ENCODE results near the gene ENOPH1. TPM values are rescaled to one million over a fixed set of nuclear protein-coding genes. Genes with fewer than 3 reads are reported as not detected.

Gene ENOPH1
- 35.4 and 38.4 TPM in 2 replicates for total RNA-seq

- peak within 1 kb of the TSS; percentile 94 for H3K4me2 ChIP-seq (ENCODE audit: insufficient read depth, low read length)
- H3K27ac ChIP-seq (ENCODE audit: low read depth, low read length): peak within 1 kb of the TSS; percentile 96
- H4K20me1 ChIP-seq (ENCODE audit: insufficient read depth, low read length): peaks cover 55% of the 10 kb centered on the region
- DNase-seq (ENCODE audit: insufficient read length, low spot score, missing footprints): peak; percentile 99
- no peaks in the 10 kb centered on the region for H3K27me3 ChIP-seq (ENCODE audit: insufficient read depth, low read length)
- peaks cover 32% of the 10 kb centered on the region for H3K36me3 ChIP-seq (ENCODE audit: insufficient read depth, low read length)
- H3K4me1 ChIP-seq (ENCODE audit: insufficient read depth, low read length): peaks cover 37% of the 10 kb centered on the region
- TF ChIP-seq CTCF (IDR thresholded peaks at IDR 0.05; ENCODE audit: extremely low read depth, low read depth, low read length): no peak
- H2AFZ ChIP-seq (ENCODE audit: low read length): peak within 1 kb of the TSS; percentile 93
- H3K9me3 ChIP-seq (ENCODE audit: low read depth, low read length): no peaks in the 10 kb centered on the region
- H3K4me3 ChIP-seq (ENCODE audit: insufficient read depth, low read length): peak within 1 kb of the TSS; percentile 98
- H3K79me2 ChIP-seq (ENCODE audit: insufficient read depth, low read length): peaks cover 87% of the 10 kb centered on the region
Measured at GRCh38 chr4:82430193-82430963, at the start of gene ENOPH1, which contains the start of gene HNRNPDL. TSS of gene ENOPH1 (plus strand) at chr4:82430590. CDS start at chr4:82430830, 240 bp downstream. TSS of gene HNRNPDL (minus strand) at chr4:82430462. CDS start at chr4:82429690, 772 bp downstream.

- H3K4me1 ChIP-seq (ENCODE audit: insufficient read depth, low read length): no peaks in the 10 kb centered on the region
- H3K36me3 ChIP-seq (ENCODE audit: insufficient read depth, low read length): no peaks in the 10 kb centered on the region
- H3K27me3 ChIP-seq (ENCODE audit: insufficient read depth, low read length): no peaks in the 10 kb centered on the region
- H3K27ac ChIP-seq (ENCODE audit: low read depth, low read length): no peak overlapping the region
- H3K4me3 ChIP-seq (ENCODE audit: insufficient read depth, low read length): no peak overlapping the region
- H4K20me1 ChIP-seq (ENCODE audit: insufficient read depth, low read length): no peaks in the 10 kb centered on the region
- no peak for DNase-seq (ENCODE audit: insufficient read length, low spot score, missing footprints)
- no peaks in the 10 kb centered on the region for H3K9me3 ChIP-seq (ENCODE audit: low read depth, low read length)
- H2AFZ ChIP-seq (ENCODE audit: low read length): no peak overlapping the region
- no peak overlapping the region for H3K4me2 ChIP-seq (ENCODE audit: insufficient read depth, low read length)
- peaks cover 11% of the 10 kb centered on the region for H3K79me2 ChIP-seq (ENCODE audit: insufficient read depth, low read length)
- no peak for TF ChIP-seq CTCF (IDR thresholded peaks at IDR 0.05; ENCODE audit: extremely low read depth, low read depth, low read length)
Measured at GRCh38 chr4:82380831-82381230, 49.6 kb upstream of the ENOPH1 start.

GRCh38 chr4:82381235-82381634 lies 49.2 kb upstream of the ENOPH1 start:
- Histone ChIP-seq H4K20me1 (ENCODE audit: insufficient read depth, low read length) (no peaks in the 10 kb centered on the region), H3K4me2 (ENCODE audit: insufficient read depth, low read length) (no peak overlapping the region), H3K9me3 (ENCODE audit: low read depth, low read length) (no peaks in the 10 kb centered on the region), H3K4me1 (ENCODE audit: insufficient read depth, low read length) (no peaks in the 10 kb centered on the region), H3K27me3 (ENCODE audit: insufficient read depth, low read length) (no peaks in the 10 kb centered on the region), H3K79me2 (ENCODE audit: insufficient read depth, low read length) (peaks cover 7% of the 10 kb centered on the region), H3K36me3 (ENCODE audit: insufficient read depth, low read length) (no peaks in the 10 kb centered on the region), H2AFZ (ENCODE audit: low read length) (no peak overlapping the region), H3K27ac (ENCODE audit: low read depth, low read length) (no peak overlapping the region), H3K4me3 (ENCODE audit: insufficient read depth, low read length) (no peak overlapping the region)
- no peak for DNase-seq (ENCODE audit: insufficient read length, low spot score, missing footprints)
- no peak for TF ChIP-seq CTCF (IDR thresholded peaks at IDR 0.05; ENCODE audit: extremely low read depth, low read depth, low read length)

- Histone ChIP-seq H3K27me3 (ENCODE audit: insufficient read depth, low read length) (no peaks in the 10 kb centered on the region), H3K4me1 (ENCODE audit: insufficient read depth, low read length) (no peaks in the 10 kb centered on the region)
- DNase-seq (ENCODE audit: insufficient read length, low spot score, missing footprints): no peak
Measured at GRCh38 chr4:82381661-82382296, 48.6 kb upstream of the ENOPH1 start.

More at GRCh38 chr4:82381661-82382296, 48.6 kb upstream of the ENOPH1 start:
- Histone ChIP-seq H3K4me2 (ENCODE audit: insufficient read depth, low read length) (no peak overlapping the region), H3K4me3 (ENCODE audit: insufficient read depth, low read length) (no peak overlapping the region), H3K36me3 (ENCODE audit: insufficient read depth, low read length) (no peaks in the 10 kb centered on the region), H3K27ac (ENCODE audit: low read depth, low read length) (no peak overlapping the region), H3K79me2 (ENCODE audit: insufficient read depth, low read length) (peaks cover 3% of the 10 kb centered on the region), H3K9me3 (ENCODE audit: low read depth, low read length) (no peaks in the 10 kb centered on the region), H2AFZ (ENCODE audit: low read length) (no peak overlapping the region), H4K20me1 (ENCODE audit: insufficient read depth, low read length) (no peaks in the 10 kb centered on the region)
- no peak for TF ChIP-seq CTCF (IDR thresholded peaks at IDR 0.05; ENCODE audit: extremely low read depth, low read depth, low read length)

Measured in osteoblast (primary cell).